Mesodermal cell (in vitro differentiated cells): ENCODE results near the gene FOXM1.
"Not testable (repeated sequence)": the region's sequence is repeated elsewhere in the genome, so short reads cannot be mapped to it uniquely, and the experiment has no call there.

Experiments
- H3K27ac ChIP-seq: 2 replicates; pipeline ENCODE4 v1.7.0; 2013; ENCODE audit warnings: mild to moderate bottlenecking, low read depth, low read length, moderate library complexity; ENCODE audit not compliant: severe bottlenecking
- H3K36me3 ChIP-seq: 2 replicates; pipeline ENCODE4 v1.7.1; 2013; ENCODE audit warnings: mild to moderate bottlenecking, low read length, moderate library complexity; ENCODE audit not compliant: control insufficient read depth, insufficient read depth
- H3K4me1 ChIP-seq: one replicate; pipeline ENCODE4 v1.7.1; 2013; ENCODE audit warnings: mild to moderate bottlenecking, low read length; ENCODE audit not compliant: insufficient read depth, control insufficient read depth, poor library complexity, severe bottlenecking
- H3K4me3 ChIP-seq: 2 replicates; pipeline ENCODE4 v1.7.0; 2013; ENCODE audit warnings: low read length, control low read depth, mild to moderate bottlenecking; ENCODE audit not compliant: insufficient read depth, poor library complexity, severe bottlenecking; ENCODE audit errors: extremely low read depth
- H3K9me3 ChIP-seq: 2 replicates; pipeline ENCODE4 v1.7.1; 2013; ENCODE audit warnings: mild to moderate bottlenecking, low read length, moderate library complexity; ENCODE audit not compliant: control insufficient read depth
- WGBS, 2 experiments: methylation state at CpG; one replicate each; pipeline ENCODE4 v1.1.5; 2013; ENCODE audit warnings: missing lambda C conversion rate in 2 of 2; ENCODE audit not compliant: insufficient coverage in 2 of 2; 5-methylcytosine and 5-hydroxymethylcytosine counted together

FOXM1 gene

GRCh38 chr12:2879853-2880252 is 2.9 kb upstream of the FOXM1 start:
- no peaks in the 10 kb centered on the region for H3K9me3 ChIP-seq
- peaks cover 21% of the 10 kb centered on the region for H3K36me3 ChIP-seq
- H3K27ac ChIP-seq: no peak overlapping the region
- H3K4me1 ChIP-seq: peaks cover 4% of the 10 kb centered on the region
- 91 to 100% methylated on average over 1 of the region's 3 CpGs for WGBS, 2 experiments
- H3K4me3 ChIP-seq: no peak overlapping the region

GRCh38 chr12:2877953-2878732 is 1.2 kb upstream of the FOXM1 start:
- Histone ChIP-seq H3K27ac (peak overlapping the region; percentile 90), H3K4me1 (peaks cover 4% of the 10 kb centered on the region), H3K4me3 (peak overlapping the region; percentile 92), H3K36me3 (peaks cover 34% of the 10 kb centered on the region), H3K9me3 (no peaks in the 10 kb centered on the region)
- 22 to 30% methylated on average over 8 to 14 of the region's 16 CpGs for WGBS, 2 experiments

- peaks cover 4% of the 10 kb centered on the region for H3K4me1 ChIP-seq
- H3K9me3 ChIP-seq: no peaks in the 10 kb centered on the region
- WGBS, 2 experiments: 1% methylated on average over 23 to 28 of the region's 38 CpGs
- H3K36me3 ChIP-seq: peaks cover 44% of the 10 kb centered on the region
- H3K4me3 ChIP-seq: peak overlapping the region; percentile 92
- peak overlapping the region; percentile 49 for H3K27ac ChIP-seq
These were observed 435 bp downstream of the FOXM1 start for GRCh38 chr12:2876431-2877046.

GRCh38 chr12:2868986-2869632 is 7.9 kb downstream of the FOXM1 start:
- WGBS, 2 experiments: 94 to 100% methylated on average over 4 to 5 of the region's 9 CpGs
- H3K9me3 ChIP-seq, H3K4me3 ChIP-seq, H3K4me1 ChIP-seq, H3K27ac ChIP-seq: not testable (repeated sequence)
- H3K36me3 ChIP-seq: peaks cover 93% of the 10 kb centered on the region

- Histone ChIP-seq H3K9me3 (no peaks in the 10 kb centered on the region), H3K4me1 (no peaks in the 10 kb centered on the region), H3K27ac (no peak overlapping the region), H3K4me3 (no peak overlapping the region), H3K36me3 (peaks cover 92% of the 10 kb centered on the region)
- WGBS, 2 experiments: 92 to 97% methylated on average over 8 to 9 of the region's 9 CpGs
These were observed 12.8 kb downstream of the FOXM1 start for GRCh38 chr12:2864198-2864597.

- H3K9me3 ChIP-seq, H3K27ac ChIP-seq, H3K4me1 ChIP-seq, H3K4me3 ChIP-seq: not testable (repeated sequence)
- H3K36me3 ChIP-seq: peaks cover 92% of the 10 kb centered on the region
- WGBS, 2 experiments: 91 to 98% methylated on average over 7 of the region's 7 CpGs
These were observed 13.6 kb downstream of the FOXM1 start for GRCh38 chr12:2863402-2863801.

GRCh38 chr12:2862876-2863275 is 14.1 kb downstream of the FOXM1 start:
- Histone ChIP-seq H3K27ac (no peak overlapping the region), H3K9me3 (no peaks in the 10 kb centered on the region), H3K4me1 (no peaks in the 10 kb centered on the region), H3K36me3 (peaks cover 92% of the 10 kb centered on the region), H3K4me3 (no peak overlapping the region)
- 93 to 98% methylated on average over 5 of the region's 7 CpGs for WGBS, 2 experiments

- Histone ChIP-seq H3K4me1 (no peaks in the 10 kb centered on the region), H3K4me3 (no peak overlapping the region), H3K9me3 (no peaks in the 10 kb centered on the region), H3K36me3 (peaks cover 69% of the 10 kb centered on the region), H3K27ac (no peak overlapping the region)
These were observed 16.8 kb downstream of the FOXM1 start for GRCh38 chr12:2860170-2860569.

- Histone ChIP-seq H3K4me3 (no peak overlapping the region), H3K9me3 (no peaks in the 10 kb centered on the region), H3K36me3 (peaks cover 57% of the 10 kb centered on the region), H3K27ac (no peak overlapping the region), H3K4me1 (no peaks in the 10 kb centered on the region)
- 93 to 94% methylated on average over 7 to 10 of the region's 12 CpGs for WGBS, 2 experiments
These were observed 18.0 kb downstream of the FOXM1 start for GRCh38 chr12:2858944-2859421.

- WGBS, 2 experiments: 91% methylated on average over 2 of the region's 2 CpGs
- H3K4me3 ChIP-seq: no peak overlapping the region
- no peak overlapping the region for H3K27ac ChIP-seq
- no peaks in the 10 kb centered on the region for H3K4me1 ChIP-seq
- H3K9me3 ChIP-seq: no peaks in the 10 kb centered on the region
- H3K36me3 ChIP-seq: peaks cover 51% of the 10 kb centered on the region
These were observed 18.6 kb downstream of the FOXM1 start for GRCh38 chr12:2858334-2858733.

GRCh38 chr12:2857576-2857975 is 19.4 kb downstream of the FOXM1 start:
- no peak overlapping the region for H3K4me3 ChIP-seq
- H3K36me3 ChIP-seq: peaks cover 44% of the 10 kb centered on the region
- H3K9me3 ChIP-seq: no peaks in the 10 kb centered on the region
- no peak overlapping the region for H3K27ac ChIP-seq
- WGBS, 2 experiments: 95 to 98% methylated on average over 6 to 7 of the region's 7 CpGs
- H3K4me1 ChIP-seq: no peaks in the 10 kb centered on the region
